GM18858 (cell line): ENCODE measurements around the gene PCNA.
"Not testable (repeated sequence)": the region's sequence is repeated elsewhere in the genome, so short reads cannot be mapped to it uniquely, and the experiment has no call there.

Experiments
- ATAC-seq: cut with Tn5 transposase; IDR thresholded peaks from one replicate; pipeline ENCODE4 v1.9.1; 2021; ENCODE audit not compliant: unreplicated experiment

Gene PCNA

DNA sequence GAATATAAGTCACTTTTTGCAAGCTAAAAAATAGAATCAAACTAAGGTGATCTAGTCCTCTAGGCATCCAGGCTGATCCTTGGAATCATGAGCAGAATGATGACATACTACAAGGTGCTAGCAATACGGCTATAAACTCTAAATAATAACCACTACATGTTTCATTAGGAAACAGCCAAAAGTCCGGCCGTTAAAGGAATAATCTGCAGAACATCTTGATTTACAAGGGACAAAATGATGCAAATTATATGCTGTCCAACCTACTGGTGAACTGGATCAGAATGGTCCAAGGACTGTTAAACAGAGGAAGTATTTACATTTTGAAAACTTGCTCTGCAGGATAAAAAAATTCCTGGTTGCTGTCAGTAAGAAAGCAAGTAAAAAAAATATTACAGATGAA is 19.8 kb downstream of the PCNA start:
- not testable (repeated sequence) for ATAC-seq

DNA sequence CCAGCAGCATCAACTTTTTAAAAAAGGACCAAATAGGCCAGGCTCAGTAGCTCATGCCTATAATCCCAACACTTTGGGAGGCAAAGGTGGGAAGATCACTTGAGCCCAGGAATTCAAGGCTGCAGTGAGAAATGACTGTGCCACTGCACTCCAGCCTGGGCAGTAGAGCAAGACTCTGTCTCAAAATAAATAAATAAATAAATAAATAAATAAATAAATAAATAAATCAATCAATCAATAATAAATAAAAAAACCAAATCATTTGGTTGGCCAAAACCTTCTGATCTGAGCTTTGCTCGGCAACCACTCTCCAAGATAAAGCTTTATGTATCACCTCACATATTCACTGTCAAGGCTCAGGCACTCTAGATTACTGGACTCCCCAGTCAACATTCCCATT is 20.7 kb downstream of the PCNA start:
- not testable (repeated sequence) for ATAC-seq

DNA sequence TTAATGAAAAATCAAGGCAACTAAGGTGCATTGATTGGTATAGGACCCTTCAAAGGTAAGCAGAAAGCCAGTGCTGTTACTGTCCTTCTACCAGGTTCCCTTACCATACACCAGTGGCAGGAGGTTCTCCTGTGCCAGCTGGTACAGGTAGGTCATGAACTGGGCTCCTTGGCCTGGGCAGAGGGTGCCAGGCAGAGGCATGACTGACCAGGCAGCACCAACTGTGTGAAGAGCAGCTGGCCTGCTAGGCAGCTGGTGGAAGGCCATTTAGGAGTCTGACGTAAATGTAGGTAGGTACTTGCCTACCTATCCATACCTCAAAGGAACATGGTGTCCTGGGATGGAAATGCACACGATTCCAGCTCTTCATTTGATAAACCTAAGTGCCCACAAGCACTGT is 23.3 kb downstream of the PCNA start:
- no peak for ATAC-seq

DNA sequence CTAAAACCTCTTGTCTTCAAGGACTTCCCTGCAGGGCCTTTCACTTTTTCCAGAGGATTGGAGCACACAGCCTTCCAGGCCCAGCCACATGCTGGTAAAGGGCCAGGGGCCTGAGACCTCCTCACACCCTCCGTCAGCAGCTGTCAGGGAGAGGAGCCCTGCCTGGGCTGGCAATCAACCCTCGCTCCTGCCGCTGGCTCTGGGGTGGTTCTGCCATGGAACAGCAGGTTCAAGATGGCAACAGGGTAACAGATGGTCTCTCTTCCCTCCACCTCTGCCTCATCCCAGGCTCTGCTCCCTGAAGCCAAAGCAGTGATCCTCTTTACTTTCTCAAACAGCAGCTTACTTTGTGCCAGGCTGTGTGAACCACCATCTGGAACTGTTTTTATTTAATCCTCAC is 23.8 kb downstream of the PCNA start:
- no peak for ATAC-seq

DNA sequence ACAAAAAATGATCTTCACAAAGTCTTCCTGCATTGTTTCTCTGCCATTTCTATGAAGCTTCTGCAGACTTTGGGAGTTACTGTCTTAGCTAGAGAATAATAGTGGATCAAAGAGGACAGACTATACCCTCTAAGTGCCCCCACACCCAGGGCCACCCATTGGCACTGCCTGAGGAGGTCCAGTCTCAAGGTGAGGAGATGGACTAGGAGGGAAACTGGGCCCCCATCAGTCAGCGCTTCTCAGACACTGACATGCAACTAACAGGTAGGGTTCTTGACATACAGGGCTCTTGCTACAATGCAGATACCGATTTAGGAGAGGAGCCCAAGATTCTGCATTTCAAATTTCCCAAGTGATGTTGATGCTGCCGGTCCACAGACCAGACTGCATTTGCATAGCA is 24.3 kb downstream of the PCNA start:
- no peak for ATAC-seq

DNA sequence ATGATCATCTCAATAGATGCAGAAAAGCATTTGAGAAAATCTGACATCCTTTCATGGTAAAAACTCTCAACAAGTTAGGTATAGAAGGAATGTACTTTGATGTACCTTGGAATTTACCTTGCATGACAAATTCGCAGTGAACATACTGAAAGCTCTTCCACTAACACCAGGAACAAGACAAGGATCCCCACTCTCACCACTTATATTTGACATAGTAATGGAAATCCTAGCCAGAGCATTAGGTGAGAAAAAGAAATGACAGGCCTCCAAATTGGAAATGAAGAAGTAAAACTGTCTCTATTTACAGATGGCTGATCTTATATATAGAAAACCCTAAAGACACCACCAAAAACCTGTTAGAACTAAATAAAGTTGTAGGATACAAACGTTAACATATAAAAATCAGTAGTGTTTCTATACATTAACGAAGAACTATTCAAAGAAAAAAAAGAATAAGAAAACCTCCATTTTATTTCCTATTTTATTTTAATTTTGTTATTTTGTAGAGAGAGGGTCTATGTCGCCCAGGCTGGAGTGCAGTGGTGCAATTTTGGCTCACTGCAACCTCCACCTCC is 26.9 kb downstream of the PCNA start:
- no peak for ATAC-seq

DNA sequence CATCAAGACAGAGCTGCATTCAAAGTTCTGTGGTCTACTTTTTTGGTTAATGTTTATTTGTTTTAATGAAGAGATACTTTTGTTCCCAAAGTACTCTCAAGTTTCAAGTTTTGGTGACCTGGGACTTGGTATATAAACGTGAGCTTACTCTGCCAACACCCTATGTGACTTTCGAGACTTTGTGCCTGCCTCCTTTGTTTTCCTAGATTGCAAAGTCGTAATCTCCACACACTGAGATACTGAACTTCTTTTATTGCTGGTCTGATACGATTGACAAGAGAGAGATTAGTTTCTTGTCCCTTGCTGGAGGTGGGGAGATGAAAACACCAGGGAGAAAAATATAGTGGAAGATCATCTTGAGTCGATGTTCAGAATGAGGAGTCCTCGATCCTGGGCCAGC is 27.9 kb downstream of the PCNA start:
- no peak for ATAC-seq

DNA sequence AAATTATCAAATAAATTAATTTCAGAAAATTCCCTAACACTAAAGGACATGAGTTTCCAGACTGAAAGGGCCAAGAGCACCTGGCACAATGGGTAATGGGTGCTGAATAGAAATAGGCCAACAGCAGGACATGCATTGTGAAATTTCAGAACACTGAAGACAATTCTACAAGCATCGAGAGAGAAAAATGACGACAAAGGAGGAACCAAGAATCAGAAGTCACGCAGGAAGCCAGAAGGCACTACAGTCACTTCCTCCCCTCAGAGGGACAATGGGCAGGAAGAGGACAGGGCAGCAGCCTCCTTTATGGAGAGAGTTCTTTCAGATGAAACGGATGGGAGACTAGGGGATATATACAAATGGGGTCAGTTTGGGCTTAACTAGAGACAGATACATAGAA is 29.6 kb downstream of the PCNA start:
- ATAC-seq: no peak

DNA sequence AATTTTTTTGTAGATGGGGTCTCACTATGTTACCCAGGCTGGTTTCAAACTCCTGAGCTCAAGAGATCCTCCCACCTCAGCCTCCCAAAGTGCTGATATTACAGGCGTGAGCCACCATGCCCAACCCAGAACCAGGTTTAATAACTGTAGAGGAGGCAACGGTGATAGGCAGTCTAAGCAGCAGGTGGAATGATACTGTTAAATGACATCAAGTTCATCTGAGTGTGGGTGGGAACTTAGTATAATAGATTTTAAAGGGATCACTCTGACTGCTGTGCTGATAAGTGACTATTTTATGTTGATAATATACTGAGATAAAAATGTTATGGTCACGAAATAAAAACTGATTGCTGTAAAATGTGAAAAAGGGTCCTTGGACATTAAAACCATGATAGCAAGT is 31.1 kb downstream of the PCNA start:
- no peak for ATAC-seq

DNA sequence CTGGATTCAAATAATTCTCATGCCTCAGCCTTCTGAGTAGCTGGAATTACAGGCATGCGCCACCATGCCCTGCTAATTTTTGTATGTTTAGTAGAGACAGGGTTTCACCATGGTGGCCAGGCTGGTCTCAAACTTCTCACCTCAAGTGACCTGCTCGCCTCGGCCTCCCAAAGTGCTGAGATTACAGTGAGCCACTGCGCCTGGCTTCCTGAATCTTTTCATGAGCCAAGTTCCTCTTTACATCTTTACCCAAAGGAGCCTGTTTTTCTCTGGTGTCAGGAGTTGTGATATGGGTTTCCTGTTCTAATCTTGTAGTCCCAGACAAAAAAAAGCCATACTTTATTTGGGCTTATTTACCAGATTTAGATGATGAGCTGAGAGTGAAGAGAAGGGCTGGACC is 34.4 kb downstream of the PCNA start:
- ATAC-seq: no peak

DNA sequence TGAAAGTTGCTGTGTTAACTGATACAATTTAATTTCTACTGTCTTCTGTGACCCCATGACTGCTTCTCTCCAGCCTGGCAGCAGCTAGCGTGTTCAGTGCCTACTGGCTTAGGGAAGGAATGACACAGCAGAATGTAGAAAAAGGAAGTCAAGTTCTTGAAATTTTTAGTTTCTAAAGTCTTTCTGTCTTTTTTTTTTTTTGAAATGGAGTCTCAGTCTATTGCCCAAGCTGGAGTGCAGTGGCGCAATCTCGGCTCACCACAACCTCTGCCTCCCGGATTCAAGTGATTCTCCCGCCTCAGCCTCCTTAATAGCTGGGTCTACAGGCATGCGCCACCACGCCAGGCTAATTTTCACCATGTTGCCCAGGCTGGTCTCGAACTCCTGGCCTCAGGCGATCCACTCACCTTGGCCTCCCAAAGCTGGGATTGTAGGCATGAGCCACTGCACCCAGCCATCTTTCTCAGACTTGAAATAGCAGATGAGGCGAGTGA is 39.3 kb downstream of the PCNA start:
- no peak for ATAC-seq

DNA sequence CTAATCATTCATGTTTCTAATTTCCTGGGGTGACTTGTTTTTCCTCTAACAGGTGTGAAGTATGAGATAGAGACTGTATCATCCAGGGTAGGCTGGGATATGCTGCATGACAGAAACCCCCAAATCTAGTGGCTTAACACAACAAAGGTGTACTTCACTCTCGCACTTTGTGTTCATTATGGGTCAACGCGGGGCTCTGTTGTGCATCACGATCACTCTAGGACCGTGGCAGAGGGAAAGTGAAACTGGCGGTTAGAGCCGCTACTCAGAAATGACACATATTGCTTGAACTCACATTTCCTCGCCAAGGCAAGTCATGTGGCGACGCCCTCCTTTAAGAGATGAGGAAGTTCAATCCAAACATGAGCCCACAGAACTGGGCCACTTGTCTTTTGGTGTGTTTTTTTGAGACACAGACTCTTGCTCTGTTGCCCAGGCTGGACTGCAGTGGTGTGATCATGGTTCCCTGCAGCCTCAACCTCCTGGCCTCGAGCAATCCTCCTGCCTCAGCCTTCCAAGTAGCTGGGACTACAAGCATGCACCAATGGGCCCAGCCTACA is 41.3 kb downstream of the PCNA start:
- peak; percentile 96 for ATAC-seq

DNA sequence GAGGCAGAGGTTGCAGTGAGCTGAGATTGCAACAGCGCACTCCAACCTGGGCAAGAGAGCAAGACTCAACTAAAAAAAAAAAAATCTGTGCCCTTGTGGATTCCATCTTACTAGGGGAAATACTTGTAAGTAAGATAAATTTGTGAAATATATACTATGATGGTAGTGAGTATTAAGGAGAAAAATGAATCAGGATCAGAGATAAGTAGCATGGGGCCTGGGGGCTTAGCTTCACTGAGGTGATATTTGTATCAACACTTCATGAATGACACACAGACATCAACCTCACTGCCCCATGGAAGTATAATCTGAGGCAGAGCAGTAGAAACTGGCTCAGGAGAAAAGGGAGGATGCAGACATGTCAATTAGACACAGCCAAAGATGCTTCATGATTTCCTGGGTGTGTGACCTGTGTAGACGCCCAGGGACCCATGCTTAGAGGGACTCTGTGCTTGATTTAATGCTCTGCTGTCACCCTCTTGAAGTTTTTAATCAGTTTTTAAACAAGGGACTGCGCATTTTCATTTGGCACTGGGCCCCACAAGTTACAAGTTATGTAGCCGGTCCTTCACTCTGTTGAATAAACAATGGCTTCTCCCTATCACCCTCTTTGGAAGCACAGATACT is 41.9 kb downstream of the PCNA start:
- no peak for ATAC-seq

DNA sequence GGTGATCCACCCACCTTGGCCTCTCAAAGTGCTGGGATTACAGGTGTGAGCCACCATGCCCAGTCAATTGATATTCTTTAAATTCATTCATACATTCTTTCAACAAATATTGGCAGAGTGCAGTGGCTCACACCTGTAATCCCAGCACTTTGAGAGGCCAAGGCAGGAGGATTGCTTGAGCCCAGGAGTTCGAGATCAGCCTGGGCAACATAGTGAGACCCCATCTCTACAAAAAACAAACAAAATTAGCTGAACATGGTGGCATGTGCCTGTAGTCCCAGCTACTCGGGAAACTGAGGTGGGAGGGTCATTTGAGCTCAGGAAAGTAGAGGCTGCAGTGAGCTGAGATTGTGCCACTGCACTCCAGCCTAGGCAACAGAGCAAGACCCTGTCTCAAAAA is 42.8 kb downstream of the PCNA start:
- not testable (repeated sequence) for ATAC-seq

DNA sequence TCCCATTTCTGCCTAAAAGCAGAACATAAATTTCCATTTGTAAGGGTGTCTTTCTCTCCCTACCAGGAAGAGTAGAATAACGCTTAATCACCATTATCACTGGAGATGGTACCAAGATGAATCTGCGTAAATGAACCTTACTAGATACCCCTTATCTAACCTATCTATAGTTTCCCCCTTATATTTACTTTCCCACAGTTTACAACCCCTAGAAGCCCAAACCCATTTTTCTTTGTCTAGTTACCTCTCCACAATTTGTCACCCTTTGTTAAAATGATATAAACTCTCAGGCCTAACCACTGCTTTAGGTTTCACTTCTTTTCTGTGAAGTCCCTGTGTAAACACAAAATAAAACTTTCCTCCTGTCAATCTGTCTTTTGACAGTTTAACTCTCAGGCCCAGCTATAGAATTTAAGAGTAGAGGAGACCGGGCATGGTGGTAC is 45.5 kb downstream of the PCNA start:
- ATAC-seq: no peak

DNA sequence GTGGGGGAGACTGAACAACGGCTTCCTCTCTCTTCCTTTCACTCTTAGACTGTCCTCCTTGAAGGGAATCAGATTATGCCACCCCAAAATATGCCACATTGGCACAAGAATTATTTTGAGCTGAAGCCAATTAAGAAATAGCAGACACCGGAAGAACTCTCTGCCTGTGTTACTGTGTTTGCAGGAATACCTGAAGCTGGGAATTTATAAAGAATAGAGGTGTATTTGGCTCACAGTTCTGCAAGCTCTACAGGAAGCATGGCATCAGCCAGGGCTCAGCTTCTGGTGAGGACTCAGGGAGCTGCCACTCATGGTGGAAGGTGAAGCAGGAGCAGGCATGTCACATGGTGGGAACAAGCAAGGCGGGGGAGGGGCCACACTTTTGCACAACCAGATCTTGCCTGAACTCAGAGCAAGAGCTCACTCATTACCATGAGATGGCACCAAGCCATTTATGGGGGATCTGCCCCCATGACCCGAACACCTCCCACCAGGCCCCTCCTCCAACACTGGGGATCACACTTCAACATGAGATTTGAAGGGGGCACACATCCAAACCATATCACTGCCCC is 46.0 kb downstream of the PCNA start:
- ATAC-seq: no peak

DNA sequence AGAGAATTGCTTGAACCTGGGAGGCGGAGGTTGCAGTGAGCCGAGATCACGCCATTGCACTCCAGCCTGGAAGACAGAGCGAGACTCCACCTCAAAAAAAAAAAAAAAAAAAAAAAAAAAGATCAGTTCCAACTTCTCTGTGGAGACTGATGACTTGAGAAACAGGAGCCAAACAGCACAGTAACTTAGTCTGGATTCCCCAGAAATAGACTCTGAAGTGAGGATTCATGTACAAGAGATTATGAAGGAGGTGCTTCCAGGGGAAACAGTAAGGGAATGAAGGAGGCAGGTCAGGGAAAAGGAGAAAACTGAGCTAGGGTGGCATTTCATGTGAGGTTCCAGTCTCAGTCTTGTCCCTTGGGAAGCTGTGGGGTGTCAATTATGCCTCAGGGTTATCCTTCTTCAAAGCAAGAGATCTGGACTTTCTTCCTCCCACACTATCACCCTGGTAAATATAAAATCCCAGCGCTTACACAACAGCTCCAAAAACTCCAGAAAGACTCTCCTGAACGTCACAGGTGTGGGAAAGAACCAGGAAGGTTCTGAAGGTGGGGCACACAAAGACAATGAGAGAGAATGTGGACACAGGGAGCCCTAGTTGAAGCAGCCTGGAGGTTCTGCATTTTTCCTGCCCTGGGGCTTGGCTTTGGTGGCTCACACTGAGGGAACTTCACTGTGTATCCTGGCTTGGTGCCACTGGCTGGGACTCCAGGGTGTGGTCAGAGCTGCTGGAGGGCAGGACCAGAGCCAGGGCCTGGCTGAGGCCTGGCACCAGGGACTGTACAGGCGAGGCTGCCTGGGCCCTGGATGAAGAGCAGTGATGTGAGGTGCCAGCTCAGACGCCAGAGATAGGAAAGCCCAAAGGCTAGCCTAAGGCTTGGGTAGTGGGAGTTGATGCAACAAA is 46.8 kb downstream of the PCNA start:
- ATAC-seq: no peak

DNA sequence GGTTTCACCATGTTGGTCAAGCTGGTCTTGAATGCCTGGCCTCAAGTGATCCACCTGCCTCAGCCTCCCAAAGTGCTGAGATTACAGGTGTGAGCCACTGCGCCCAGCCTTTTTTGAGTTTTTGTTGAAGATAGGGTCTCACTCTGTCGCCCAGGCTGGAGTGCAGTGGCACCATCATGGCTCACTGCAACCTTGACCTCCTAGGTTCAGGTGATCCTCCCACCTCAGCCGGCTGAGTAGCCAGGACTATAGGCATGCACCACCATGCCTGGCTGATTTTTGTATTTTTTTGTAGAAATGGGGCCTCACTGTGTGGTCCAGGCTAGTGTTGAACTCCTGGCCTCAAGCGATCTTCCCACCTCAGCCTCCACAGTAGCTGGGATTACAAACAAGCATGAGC is 47.8 kb downstream of the PCNA start:
- ATAC-seq: not testable (repeated sequence)

DNA sequence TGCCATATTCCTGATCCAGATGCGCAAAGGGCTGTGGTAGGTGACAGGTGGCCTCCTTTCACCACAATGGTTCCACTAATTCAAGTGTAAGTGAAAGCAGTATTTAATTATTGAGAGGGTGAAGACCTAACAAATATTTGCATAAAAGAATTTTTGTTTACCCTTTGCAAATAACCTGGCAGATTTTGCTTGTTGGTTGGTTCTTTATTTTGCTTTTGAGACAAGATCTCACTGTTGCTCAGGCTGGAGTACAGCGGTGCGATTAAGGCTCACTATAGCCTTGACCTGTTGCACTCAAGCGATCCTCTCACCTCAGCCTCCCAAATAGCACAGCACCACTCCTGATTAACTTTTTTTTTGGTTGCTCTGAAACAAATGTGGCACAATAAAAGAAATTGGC is 49.2 kb downstream of the PCNA start:
- ATAC-seq: no peak

DNA sequence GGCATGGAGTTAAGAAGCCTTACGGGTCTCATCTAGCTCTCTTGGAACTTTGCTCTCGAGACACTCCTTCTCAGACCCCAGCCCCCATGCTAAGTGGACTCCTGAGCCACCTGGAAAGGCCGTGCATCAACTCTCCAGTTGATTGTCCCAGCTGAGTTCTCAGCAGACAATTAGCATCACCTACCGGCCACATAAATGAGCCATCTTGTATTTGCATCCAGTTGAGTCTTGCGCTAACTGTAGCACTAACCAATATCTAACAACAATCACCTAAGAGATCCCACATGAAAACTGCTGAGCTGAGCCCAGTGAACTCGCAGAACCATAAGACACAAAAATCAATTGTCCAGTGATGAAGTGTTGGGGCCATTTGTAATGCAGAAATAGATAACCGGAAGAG is 49.7 kb downstream of the PCNA start:
- no peak for ATAC-seq

DNA sequence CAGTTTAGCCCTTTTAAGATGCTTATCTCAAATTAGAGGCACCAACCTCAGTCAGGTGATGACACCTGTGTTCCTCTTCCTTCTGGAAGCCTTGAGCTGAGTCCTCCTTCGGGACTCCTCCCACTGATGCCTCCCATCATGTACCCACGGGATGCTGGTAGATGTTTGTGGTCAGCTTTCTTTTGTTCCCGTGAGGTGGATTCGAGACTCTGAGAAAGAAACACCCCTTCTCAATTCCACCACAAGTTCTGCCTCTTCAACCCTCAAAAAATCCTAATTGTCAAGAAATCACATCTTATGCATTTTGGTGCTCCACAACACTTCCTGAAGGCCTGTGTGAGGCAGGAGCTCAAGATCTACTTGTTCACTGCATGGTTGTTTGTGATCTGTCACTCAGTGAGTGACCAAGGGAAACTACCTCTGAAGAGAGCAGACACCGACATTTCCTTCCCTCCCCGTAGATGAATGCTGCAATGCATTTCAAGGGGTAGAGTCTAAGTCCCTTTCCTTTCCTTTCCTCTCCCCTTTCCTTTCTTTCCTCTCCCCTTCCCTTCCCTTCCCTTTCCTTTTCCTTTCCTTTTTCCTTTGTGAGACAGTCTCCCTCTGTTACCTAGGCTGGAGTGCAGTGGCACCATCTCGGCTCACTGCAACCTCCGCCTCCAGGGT is 50.5 kb downstream of the PCNA start:
- no peak for ATAC-seq
